ENCODE results near the gene PDZRN3. TPM values are rescaled to one million over a fixed set of nuclear protein-coding genes. Genes with fewer than 3 reads are reported as not detected.

The PDZRN3 gene
- total RNA-seq, 3 donors from 2014 or later, result 0.13 to 0.23 (median 0.22) TPM

DNA sequence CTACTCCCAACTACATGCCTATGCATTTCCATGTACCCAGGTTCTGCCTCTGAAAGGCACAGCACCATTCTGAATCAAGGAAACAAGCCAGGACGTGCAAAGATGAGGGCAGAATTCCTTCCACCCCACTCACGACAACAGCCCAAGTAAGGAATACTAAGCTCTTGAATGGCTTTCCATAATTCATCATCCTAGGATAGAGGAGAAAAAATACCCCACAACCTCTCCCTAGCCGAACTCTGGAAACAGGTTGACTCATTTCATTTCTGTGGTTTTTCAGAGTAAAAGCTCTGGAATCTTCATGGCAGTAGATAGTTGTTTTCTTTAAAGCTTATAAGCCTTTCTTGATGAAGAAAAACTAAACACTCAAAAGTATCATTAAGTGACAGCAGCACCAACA is 77.8 kb downstream of the PDZRN3 start:
- Mint-ChIP-seq H3K4me3 (no peak overlapping the region), H3K27me3 (ENCODE audit: low read depth) (peaks cover 5% of the 10 kb centered on the region), H3K36me3 (ENCODE audit: insufficient read depth) (no peaks in the 10 kb centered on the region), H3K9me3 (no peaks in the 10 kb centered on the region), H3K4me1 (ENCODE audit: low read depth) (no peaks in the 10 kb centered on the region)
- ATAC-seq (no peak), DNase-seq (no peak)

DNA sequence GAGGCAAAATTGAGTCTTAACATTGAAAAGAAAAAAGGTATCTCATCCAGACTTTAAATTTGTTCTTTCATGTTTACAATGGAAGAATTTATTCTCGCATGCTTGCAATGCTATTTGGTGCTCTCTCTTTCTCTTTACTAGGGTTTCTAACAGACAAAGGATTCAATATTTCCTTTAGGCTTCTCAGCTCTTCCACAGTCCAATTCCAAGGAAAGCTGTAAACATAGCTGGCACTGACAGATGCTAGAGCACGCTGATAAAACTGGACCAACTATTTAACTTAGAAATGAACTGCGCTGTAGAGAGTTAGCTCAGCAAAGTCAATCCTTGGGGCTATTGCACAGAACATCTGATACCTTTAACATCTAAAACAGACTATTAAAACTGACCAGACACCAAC is 81.3 kb downstream of the PDZRN3 start:
- ATAC-seq, result no peak
- H3K4me3 Mint-ChIP-seq, result no peak overlapping the region
- H3K4me1 Mint-ChIP-seq (ENCODE audit: low read depth), result no peaks in the 10 kb centered on the region

GRCh38 chr3:73542136-73542535 is 82.6 kb downstream of the PDZRN3 start:
- no peak for DNase-seq
- Mint-ChIP-seq H3K4me1 (ENCODE audit: low read depth) (no peaks in the 10 kb centered on the region), H3K27me3 (ENCODE audit: low read depth) (peaks cover 3% of the 10 kb centered on the region), H3K36me3 (ENCODE audit: insufficient read depth) (no peaks in the 10 kb centered on the region), H3K9me3 (peaks cover 3% of the 10 kb centered on the region), H3K4me3 (no peak overlapping the region)
- no peak for ATAC-seq

More for the DNA sequence above, 81.3 kb downstream of the PDZRN3 start:
- Mint-ChIP-seq H3K9me3 (peaks cover 3% of the 10 kb centered on the region), H3K36me3 (ENCODE audit: insufficient read depth) (no peaks in the 10 kb centered on the region), H3K27me3 (ENCODE audit: low read depth) (peaks cover 3% of the 10 kb centered on the region)
- DNase-seq, result no peak

GRCh38 chr3:73540969-73541740 is 83.6 kb downstream of the PDZRN3 start:
- Mint-ChIP-seq H3K27me3 (ENCODE audit: low read depth) (peaks cover 3% of the 10 kb centered on the region), H3K36me3 (ENCODE audit: insufficient read depth) (no peaks in the 10 kb centered on the region), H3K4me3 (no peak overlapping the region)

DNA sequence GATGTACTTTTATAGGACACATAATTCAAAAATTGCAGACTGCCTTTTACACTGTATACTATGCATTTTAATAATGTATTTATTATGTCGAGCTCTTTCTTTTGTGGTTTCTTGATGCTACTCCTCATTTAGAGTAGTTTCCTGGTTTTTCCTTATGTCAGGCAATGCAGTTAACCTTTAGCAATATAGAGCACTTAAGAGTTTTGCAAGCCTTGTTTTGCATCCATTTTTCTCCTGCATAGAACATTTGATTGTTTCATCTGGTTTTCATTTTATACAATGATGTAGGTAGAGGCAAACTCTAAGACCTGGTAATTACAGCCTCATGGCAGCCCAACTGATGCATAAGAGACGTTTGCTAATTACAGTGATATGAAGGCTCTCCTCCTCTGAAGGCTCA is 86.3 kb downstream of the PDZRN3 start:
- Mint-ChIP-seq H3K4me3 (no peak overlapping the region), H3K27me3 (ENCODE audit: low read depth) (peaks cover 5% of the 10 kb centered on the region), H3K4me1 (ENCODE audit: low read depth) (no peaks in the 10 kb centered on the region), H3K36me3 (ENCODE audit: insufficient read depth) (no peaks in the 10 kb centered on the region), H3K9me3 (peaks cover 3% of the 10 kb centered on the region)
- DNase-seq (no peak), ATAC-seq (no peak)

More at GRCh38 chr3:73540969-73541740, 83.6 kb downstream of the PDZRN3 start:
- peaks cover 3% of the 10 kb centered on the region for H3K9me3 Mint-ChIP-seq
- no peaks in the 10 kb centered on the region for H3K4me1 Mint-ChIP-seq (ENCODE audit: low read depth)
- ATAC-seq (no peak), DNase-seq (no peak)

DNA sequence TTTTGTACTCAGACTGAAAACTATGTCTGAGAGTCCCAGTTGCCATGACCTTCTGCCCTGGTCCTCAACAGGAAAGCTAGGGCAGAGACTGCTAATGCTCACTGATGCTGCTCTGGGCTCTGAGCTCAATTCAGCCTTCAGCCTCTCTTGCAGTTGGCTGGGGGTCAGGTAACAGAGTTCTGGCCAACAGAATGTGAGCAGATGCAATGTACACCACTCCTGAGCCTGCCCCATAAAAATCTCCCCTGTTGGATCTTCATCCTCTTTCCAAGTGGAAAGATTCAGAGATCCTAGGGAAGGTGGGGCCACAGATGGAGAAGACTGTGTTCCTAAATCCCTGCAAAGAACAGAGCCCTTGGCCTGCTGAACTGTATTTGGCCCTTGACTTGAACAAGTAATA is 87.8 kb downstream of the PDZRN3 start:
- H3K9me3 Mint-ChIP-seq, result peaks cover 3% of the 10 kb centered on the region
- H3K27me3 Mint-ChIP-seq (ENCODE audit: low read depth), result peaks cover 2% of the 10 kb centered on the region
- ATAC-seq, result no peak
- no peaks in the 10 kb centered on the region for H3K4me1 Mint-ChIP-seq (ENCODE audit: low read depth)
- H3K36me3 Mint-ChIP-seq (ENCODE audit: insufficient read depth), result no peaks in the 10 kb centered on the region
- no peak for DNase-seq
- no peak overlapping the region for H3K4me3 Mint-ChIP-seq

- Mint-ChIP-seq H3K9me3 (peaks cover 3% of the 10 kb centered on the region), H3K27me3 (ENCODE audit: low read depth) (peaks cover 2% of the 10 kb centered on the region), H3K36me3 (ENCODE audit: insufficient read depth) (no peaks in the 10 kb centered on the region), H3K4me3 (no peak overlapping the region), H3K4me1 (ENCODE audit: low read depth) (no peaks in the 10 kb centered on the region)
- no peak for ATAC-seq
- DNase-seq, result no peak
These were observed 88.3 kb downstream of the PDZRN3 start for GRCh38 chr3:73536336-73536895.

DNA sequence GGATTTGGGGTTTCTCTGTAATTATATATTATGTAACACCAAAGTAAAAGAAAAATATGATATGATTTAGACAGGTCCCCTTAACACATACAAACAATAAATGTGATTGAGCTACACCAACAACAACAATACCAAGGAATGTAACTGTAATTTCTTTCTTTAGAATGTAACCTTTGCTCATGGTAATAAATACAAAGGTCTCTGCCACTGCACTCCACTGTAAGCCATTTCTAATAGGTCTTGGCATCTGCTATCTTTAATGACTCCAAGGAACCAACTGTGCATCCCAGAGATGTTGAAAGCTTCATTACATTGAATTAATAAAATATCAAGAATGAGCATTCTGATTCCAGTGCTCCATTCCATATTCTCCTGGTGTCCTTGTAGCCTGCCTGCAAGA is 88.8 kb downstream of the PDZRN3 start:
- H3K27me3 Mint-ChIP-seq (ENCODE audit: low read depth), result peaks cover 2% of the 10 kb centered on the region
- H3K36me3 Mint-ChIP-seq (ENCODE audit: insufficient read depth), result no peaks in the 10 kb centered on the region
- ATAC-seq, result no peak
- DNase-seq, result no peak
- no peaks in the 10 kb centered on the region for H3K4me1 Mint-ChIP-seq (ENCODE audit: low read depth)
- H3K9me3 Mint-ChIP-seq, result no peaks in the 10 kb centered on the region
- H3K4me3 Mint-ChIP-seq, result no peak overlapping the region

DNA sequence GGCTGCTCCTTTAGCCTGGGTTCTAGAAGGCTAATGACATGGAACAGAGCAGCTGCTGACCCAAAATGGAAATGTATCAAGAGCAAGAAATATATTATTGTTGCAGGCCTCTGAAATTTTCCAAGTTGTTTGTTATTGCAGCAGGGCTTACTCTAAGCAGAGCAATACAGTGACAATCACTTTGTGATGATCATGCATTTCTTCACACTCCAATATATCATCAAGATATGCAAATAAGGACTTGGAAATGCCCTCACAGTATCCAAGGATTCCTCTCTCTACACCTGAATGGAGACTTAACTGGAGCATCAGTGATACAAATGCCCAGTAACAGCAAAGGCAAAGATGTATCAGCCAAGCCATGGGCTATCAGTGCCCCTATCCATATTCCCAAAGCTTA is 89.6 kb downstream of the PDZRN3 start:
- Mint-ChIP-seq H3K27me3 (ENCODE audit: low read depth) (peaks cover 2% of the 10 kb centered on the region), H3K36me3 (ENCODE audit: insufficient read depth) (no peaks in the 10 kb centered on the region), H3K4me3 (no peak overlapping the region), H3K4me1 (ENCODE audit: low read depth) (no peaks in the 10 kb centered on the region), H3K9me3 (no peaks in the 10 kb centered on the region)
- DNase-seq (no peak), ATAC-seq (no peak)

DNA sequence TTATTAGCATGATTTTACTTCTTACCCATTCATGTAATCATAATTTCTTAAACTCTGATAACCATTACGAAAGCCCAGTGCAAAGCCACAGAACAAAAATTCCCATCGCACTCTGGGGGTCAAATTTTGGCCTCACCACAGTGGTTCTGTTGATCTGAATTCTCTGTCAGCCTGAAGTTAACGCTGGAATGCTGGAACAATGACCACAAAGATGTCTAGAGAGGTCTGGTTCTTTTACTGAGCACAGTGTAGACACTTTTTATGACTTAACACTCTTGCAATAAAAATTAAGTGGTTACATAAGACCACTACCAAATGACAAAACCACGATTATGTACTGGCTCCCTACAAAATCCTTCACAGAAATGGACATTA is 94.7 kb downstream of the PDZRN3 start:
- no peak overlapping the region for H3K4me3 Mint-ChIP-seq
- H3K36me3 Mint-ChIP-seq (ENCODE audit: insufficient read depth), result no peaks in the 10 kb centered on the region
- no peak for DNase-seq
- peaks cover 2% of the 10 kb centered on the region for H3K27me3 Mint-ChIP-seq (ENCODE audit: low read depth)
- no peaks in the 10 kb centered on the region for H3K4me1 Mint-ChIP-seq (ENCODE audit: low read depth)
- H3K9me3 Mint-ChIP-seq, result no peaks in the 10 kb centered on the region
- no peak for ATAC-seq

GRCh38 chr3:73529308-73530021 is 95.3 kb downstream of the PDZRN3 start:
- Mint-ChIP-seq H3K9me3 (no peaks in the 10 kb centered on the region), H3K36me3 (ENCODE audit: insufficient read depth) (no peaks in the 10 kb centered on the region), H3K4me1 (ENCODE audit: low read depth) (no peaks in the 10 kb centered on the region), H3K4me3 (no peak overlapping the region), H3K27me3 (ENCODE audit: low read depth) (peaks cover 2% of the 10 kb centered on the region)
- DNase-seq, result no peak
- no peak for ATAC-seq

DNA sequence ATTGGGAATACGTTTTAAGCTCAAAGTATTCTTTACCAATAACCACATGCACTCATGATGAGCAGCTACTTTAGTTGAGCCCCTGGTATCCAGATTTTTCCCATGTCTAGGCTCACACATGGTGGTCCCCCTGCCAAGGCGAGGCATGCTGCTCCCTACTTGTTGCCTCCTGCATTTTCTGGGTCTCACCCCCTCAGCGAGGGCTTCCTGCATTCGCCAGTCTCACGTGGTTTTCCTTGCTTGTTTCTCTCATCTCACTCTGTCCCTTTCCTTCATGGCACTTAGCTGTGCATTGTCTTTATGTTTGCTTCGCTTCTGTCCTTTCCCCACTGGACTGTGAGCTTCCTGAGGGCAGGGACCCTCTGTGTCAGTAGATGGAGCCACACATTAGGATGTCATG is 99.2 kb downstream of the PDZRN3 start:
- no peak for DNase-seq
- Mint-ChIP-seq H3K27me3 (ENCODE audit: low read depth) (no peaks in the 10 kb centered on the region), H3K9me3 (no peaks in the 10 kb centered on the region), H3K4me3 (no peak overlapping the region), H3K4me1 (ENCODE audit: low read depth) (no peaks in the 10 kb centered on the region), H3K36me3 (ENCODE audit: insufficient read depth) (no peaks in the 10 kb centered on the region)
- no peak for ATAC-seq

- no peaks in the 10 kb centered on the region for H3K27me3 Mint-ChIP-seq (ENCODE audit: low read depth)
These were observed 101.1 kb downstream of the PDZRN3 start for GRCh38 chr3:73523661-73524060.

DNA sequence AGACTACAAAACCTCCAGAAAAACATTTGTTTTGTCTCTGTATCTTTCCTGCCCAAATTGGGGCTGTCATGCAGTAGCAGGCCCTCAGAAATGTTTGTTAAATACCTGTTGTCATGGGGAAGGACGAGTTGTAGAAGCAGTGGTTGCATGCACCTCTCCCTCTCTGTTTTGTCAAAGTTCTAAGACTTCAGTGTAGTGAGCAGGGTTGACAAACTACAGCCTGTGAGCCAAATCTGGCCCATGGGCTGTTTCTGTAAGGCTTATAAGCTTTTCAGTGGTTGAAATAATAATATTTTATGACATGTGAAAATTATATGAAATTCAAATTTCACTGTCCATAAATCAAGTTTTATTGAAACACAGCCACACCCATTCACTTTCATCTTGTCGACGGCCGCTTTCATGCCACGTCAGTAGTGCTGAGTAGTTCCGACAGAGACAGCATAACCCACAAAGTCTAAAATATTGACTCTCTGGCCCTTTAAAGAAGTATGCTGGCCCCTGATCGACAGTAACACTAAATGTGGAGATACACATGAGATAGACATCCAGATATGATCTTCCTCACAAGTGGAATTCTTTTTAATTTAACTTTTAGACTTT is 102.9 kb downstream of the PDZRN3 start:
- no peak overlapping the region for H3K4me3 Mint-ChIP-seq
- no peaks in the 10 kb centered on the region for H3K27me3 Mint-ChIP-seq (ENCODE audit: low read depth)
- DNase-seq (no peak), ATAC-seq (no peak)
- H3K4me1 Mint-ChIP-seq (ENCODE audit: low read depth), result no peaks in the 10 kb centered on the region
- no peaks in the 10 kb centered on the region for H3K9me3 Mint-ChIP-seq
- no peaks in the 10 kb centered on the region for H3K36me3 Mint-ChIP-seq (ENCODE audit: insufficient read depth)

More at GRCh38 chr3:73523661-73524060, 101.1 kb downstream of the PDZRN3 start:
- Mint-ChIP-seq H3K4me1 (ENCODE audit: low read depth) (no peaks in the 10 kb centered on the region), H3K36me3 (ENCODE audit: insufficient read depth) (no peaks in the 10 kb centered on the region), H3K4me3 (no peak overlapping the region), H3K9me3 (no peaks in the 10 kb centered on the region)
- no peak for ATAC-seq
- DNase-seq, result no peak
